Cardiac fibroblast (primary cell): ENCODE measurements around the gene SMOC1.
A peak's percentile ranks its signal among the peaks of the same experiment; 100 is the strongest.

Experiments used
- DNase-seq, 2 donors: peaks; one replicate each; pipeline versions ENCODE4 v3.0.0 to v3.0.0-alpha.2; 2010; ENCODE audit warnings: low read depth in 2 of 2
- H3K4me3 ChIP-seq, 2 donors: replicated peaks in 1 of 2; 1 replicate in 1 of 2; 2 replicates in 1 of 2; pipeline ENCODE4 v1.5.1; 2011; ENCODE audit warnings: low read depth in 2 of 2, low read length in 2 of 2, mild to moderate bottlenecking in 2 of 2, moderate library complexity in 1 of 2
- TF ChIP-seq, protein P1 (sequence below): IDR thresholded peaks from one replicate; pipeline ENCODE4 v1.5.1; 2011; ENCODE audit warnings: low read depth, mild to moderate bottlenecking, low read length, inconsistent platforms

Gene SMOC1

DNA sequence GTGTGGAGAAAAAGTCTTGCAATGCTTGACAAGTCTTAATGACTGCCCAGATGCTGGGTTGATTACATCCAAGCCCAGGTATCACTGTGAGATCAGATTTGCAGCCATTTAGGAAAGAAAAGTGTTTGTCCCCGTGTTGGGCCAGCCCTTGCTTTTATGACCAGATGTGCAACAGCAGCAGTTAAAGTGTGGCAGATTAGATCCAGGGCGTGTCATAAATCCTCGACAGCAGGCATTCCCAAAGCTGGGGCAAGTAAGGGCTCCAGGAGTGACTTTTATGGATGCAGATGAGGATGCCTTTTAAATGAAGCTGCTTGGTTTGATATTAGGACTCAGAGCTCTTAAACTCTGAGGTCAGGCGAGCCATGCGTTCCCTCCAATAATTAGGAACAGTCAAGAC is 1.7 kb downstream of the SMOC1 start:
- no peak overlapping the region for H3K4me3 ChIP-seq
- TF ChIP-seq, protein P1, sequence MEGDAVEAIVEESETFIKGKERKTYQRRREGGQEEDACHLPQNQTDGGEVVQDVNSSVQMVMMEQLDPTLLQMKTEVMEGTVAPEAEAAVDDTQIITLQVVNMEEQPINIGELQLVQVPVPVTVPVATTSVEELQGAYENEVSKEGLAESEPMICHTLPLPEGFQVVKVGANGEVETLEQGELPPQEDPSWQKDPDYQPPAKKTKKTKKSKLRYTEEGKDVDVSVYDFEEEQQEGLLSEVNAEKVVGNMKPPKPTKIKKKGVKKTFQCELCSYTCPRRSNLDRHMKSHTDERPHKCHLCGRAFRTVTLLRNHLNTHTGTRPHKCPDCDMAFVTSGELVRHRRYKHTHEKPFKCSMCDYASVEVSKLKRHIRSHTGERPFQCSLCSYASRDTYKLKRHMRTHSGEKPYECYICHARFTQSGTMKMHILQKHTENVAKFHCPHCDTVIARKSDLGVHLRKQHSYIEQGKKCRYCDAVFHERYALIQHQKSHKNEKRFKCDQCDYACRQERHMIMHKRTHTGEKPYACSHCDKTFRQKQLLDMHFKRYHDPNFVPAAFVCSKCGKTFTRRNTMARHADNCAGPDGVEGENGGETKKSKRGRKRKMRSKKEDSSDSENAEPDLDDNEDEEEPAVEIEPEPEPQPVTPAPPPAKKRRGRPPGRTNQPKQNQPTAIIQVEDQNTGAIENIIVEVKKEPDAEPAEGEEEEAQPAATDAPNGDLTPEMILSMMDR: no peak
- DNase-seq: no peak

DNA sequence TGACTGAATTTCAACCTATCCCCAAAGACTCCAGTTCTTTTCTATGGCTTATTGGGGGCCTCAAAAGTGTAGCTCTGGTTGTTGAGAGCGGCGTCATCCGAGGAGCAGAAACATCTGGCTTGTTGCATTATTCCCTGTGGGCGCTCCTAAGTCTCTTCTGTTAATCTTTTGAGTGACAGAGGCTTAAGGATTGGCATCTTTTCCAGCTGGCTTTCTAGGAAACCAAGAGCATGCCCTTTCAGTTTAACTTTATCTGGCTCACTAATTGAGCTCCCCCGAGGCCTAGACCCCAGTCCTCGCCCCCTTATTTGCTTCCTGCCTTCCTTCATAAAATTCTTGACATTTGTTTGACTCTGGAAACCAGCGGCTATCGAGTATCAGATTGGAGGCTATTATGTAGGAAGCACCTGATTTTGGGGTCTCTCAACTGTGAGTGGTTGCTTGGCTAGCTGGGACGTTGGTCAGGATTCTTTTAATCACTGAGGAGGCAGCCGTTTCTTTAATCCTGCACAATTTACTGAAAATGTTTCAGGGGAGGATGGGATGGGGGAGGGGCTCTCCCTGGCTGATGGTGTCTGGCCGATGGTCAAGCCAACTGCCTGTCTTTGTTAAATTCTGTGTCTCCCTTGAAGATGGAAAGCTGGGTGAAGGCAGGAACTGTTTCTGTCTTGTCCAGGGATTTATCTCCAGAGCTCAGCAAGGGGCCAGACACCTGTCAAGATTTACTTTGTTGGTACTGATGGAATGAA is 3.1 kb downstream of the SMOC1 start:
- no peak overlapping the region for H3K4me3 ChIP-seq
- TF ChIP-seq, protein P1: no peak
- no peak for DNase-seq

DNA sequence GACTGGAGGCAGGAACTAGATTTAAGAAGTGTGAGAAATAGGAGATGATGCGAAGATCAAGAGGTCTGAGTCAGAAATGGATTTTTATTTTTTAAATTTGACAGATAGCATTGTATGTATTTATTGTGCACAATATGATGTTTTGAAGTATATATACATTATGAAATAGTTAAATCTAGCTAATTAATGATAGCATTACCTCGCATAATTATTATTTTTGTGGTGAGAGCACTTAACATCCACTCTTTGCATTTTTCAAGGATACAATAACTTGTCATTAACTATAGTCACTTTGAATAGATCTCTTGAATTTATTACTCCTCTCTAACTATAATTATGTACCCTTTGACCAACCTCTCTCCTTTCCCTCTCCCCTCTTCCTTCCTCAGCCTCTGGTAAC is 3.7 kb downstream of the SMOC1 start:
- no peak for DNase-seq
- TF ChIP-seq, protein P1: no peak
- no peak overlapping the region for H3K4me3 ChIP-seq

DNA sequence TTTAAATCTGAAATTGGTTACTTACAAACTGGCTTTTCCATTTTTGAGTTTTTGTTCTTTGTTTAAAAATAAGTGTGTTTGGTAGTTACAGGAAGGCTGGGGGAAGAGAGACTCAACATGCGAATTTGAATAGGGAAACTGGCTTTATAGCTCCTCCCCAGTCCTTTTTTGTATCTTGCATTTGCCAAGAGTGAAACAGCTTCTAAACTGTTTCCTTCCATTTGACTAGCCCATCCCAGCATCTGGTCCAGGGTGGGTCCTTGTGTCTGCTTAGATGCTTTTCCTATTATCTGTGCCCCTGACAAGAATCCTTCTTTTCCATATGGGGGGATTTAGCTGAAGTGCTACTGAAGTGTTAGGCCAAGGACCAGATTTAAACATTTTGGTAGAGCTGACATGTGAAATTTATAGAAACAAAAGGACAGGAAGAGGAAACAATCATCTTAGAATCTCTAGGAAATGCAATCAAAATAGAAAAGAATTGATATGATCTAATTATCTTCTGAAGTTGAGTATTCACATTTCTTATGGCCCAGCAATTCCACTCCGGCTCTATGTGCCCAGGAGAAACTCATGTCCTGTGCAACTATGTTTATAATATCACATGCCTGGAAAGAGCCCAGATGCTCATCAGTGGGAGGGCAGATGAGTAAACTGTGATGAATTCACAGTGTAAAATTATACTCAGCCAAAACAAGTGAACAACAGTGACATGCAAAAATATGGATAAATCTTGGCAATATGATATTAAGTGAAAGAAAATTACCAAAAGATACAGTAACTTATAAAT is 7.4 kb downstream of the SMOC1 start:
- H3K4me3 ChIP-seq: no peak overlapping the region
- peak; percentile 10 to 60 for DNase-seq
- TF ChIP-seq, protein P1: no peak

DNA sequence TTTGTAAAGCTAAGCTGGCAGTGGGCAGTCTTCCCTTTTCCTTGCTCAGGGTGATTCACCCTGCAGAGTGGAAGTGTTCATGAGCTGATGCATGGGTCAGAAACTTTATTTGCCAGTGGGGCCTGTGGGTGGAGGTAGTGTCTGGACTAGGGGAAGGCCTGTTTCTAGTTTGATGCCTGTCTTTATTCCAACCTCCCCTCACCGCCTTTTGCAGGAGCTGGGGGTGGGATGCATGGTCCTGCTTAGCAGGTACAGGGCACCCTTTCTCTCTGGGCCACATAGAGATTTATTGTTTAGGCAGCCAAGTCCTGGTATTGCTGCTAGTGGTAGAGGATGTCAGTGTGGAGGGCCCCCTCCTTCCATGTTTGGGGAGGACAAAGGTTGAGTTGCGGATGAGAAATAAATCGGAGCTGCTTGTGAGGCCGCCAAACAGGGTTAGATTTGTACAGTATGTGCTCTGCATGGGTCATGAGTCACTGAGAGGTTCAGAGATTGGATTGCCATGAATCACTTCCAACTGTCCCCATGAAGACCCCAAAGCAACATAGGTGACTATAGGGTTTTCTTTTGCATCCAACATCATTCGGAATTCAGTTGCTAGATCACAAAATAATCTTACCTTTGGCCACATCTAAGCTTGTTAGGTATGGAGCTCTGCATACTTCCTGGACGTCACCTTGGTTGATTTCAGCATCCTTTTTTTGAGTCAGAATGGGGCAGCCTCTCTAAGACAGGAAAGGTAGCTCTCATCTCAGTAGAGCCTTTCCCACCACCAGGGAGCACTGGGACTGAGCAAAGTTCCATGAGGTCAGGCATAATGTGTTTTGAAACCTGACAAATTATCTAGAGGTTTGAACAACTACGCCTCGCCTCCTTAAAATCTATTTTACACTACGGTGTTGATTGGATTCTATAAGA is 8.8 kb downstream of the SMOC1 start:
- TF ChIP-seq, protein P1: no peak
- H3K4me3 ChIP-seq: no peak overlapping the region
- peak in 1 of 2 donors; percentile 44 for DNase-seq

DNA sequence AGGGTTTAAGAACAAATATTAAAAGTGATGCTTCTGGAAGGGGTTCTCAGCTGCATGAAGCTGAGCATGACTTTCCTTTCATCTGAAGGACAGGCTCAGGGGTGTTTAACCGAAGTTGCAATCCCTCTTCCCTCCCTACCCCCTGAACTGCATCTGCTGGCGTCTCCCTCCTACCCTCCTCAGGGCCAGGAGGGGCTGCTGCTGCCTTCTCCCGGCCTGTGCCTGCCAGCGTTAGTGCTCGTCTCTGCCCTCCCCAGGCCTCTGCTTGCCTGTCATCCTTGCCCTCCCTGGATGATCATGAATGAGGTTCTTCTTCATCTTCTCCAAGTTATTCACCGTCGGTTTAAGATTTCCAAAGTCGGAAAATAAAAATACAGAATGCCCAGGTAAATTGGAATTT is 12.2 kb downstream of the SMOC1 start:
- H3K4me3 ChIP-seq: no peak overlapping the region
- DNase-seq: no peak
- TF ChIP-seq, protein P1: no peak
